A549 (cell line): ENCODE measurements around the gene TCAF1. TPM values are rescaled to one million over a fixed set of nuclear protein-coding genes. Genes with fewer than 3 reads are reported as not detected.

ENCODE experiments used
- ATAC-seq, 2 experiments: fragments of 200-7000 bp in 1 of 2; fragments of >200 bp in 1 of 2; cut with Nextera tagmentation in 1 of 2; cut with Tn5 transposase in 1 of 2; 3 replicates each; pipeline versions ENCODE4 v1.8.0 to v1.9.1; 2018 to 2020; ENCODE audit warnings: mild to moderate bottlenecking in 1 of 2, moderate library complexity in 1 of 2
- CTCF ChIA-PET: fragments of 300-600 bp; sonication (Branson Sonifier 250); formaldehyde crosslinking; extraction: SDS; loops from one replicate; lab custom pipeline; 2021; ENCODE audit warnings: antibody characterized with exemption, inconsistent platforms; lab: Yijun Ruan, JAX
- POLR2A ChIA-PET: fragments of 350-600 bp; formaldehyde crosslinking; extraction: SDS; loops from one replicate; lab custom pipeline; 2021; ENCODE audit warnings: antibody characterized with exemption, inconsistent platforms; lab: Yijun Ruan, JAX
- DNase-seq, 2 experiments: peaks; one replicate each; pipeline versions ENCODE4 v3.0.0 to v3.0.0-alpha.2; 2011 to 2016; ENCODE audit warnings: low read depth in 1 of 2, low spot score in 1 of 2
- FAIRE-seq: peaks from 2 replicates; lab custom pipeline; 2011; peaks lifted over from hg19 to GRCh38; lab: Jason Lieb, UNC
- H3K27ac ChIP-seq, 2 experiments: fragments of >200 bp; sonication (Bioruptor Twin); formaldehyde crosslinking; 3 replicates each; pipeline ENCODE4 v1.5.1; 2016 to 2017
- H3K4me1 ChIP-seq: fragments of >200 bp; sonication (Bioruptor Twin); formaldehyde crosslinking; 3 replicates; pipeline ENCODE4 v1.6.1; 2016
- H3K4me2 ChIP-seq: fragments of >200 bp; sonication (Bioruptor Twin); formaldehyde crosslinking; 3 replicates; pipeline ENCODE4 v1.6.1; 2016
- H3K4me3 ChIP-seq: fragments of >200 bp; sonication (Bioruptor Twin); formaldehyde crosslinking; 3 replicates; pipeline ENCODE4 v1.5.1; 2016
- H3K9me3 ChIP-seq: fragments of >200 bp; sonication (Bioruptor Twin); formaldehyde crosslinking; 3 replicates; pipeline ENCODE4 v1.6.1; 2016
- BCL3 ChIP-seq: fragments of >200 bp; sonication (Bioruptor Twin); formaldehyde crosslinking; IDR thresholded peaks from 3 replicates; pipeline ENCODE4 v1.6.1; 2016
- CBX2 ChIP-seq: fragments of 200-600 bp; sonication (generic); IDR thresholded peaks from 2 replicates; pipeline ENCODE4 v1.6.1; 2016; ENCODE audit warnings: low read depth, mild to moderate bottlenecking, borderline replicate concordance
- CTCF ChIP-seq: fragments of >200 bp; sonication (Bioruptor Twin); formaldehyde crosslinking; IDR thresholded peaks from 3 replicates; pipeline ENCODE4 v1.5.1; 2016
- EHMT2 ChIP-seq: fragments of 200-600 bp; sonication (generic); IDR thresholded peaks from 2 replicates; pipeline ENCODE4 v1.6.1; 2016; ENCODE audit warnings: antibody characterized with exemption, low read depth, mild to moderate bottlenecking, moderate library complexity
- FOXS1 ChIP-seq: fragments of 250-450 bp; sonication (Bioruptor Pico); IDR thresholded peaks from 2 replicates; pipeline ENCODE4 v1.5.0; 2020; ENCODE audit warnings: mild to moderate bottlenecking, moderate library complexity
- GATA3 ChIP-seq: IDR thresholded peaks from 2 replicates; pipeline ENCODE4 v1.6.1; 2012; ENCODE audit warnings: borderline replicate concordance
- HDAC2 ChIP-seq: fragments of 200-600 bp; sonication (generic); IDR thresholded peaks from 2 replicates; pipeline ENCODE4 v1.6.1; 2016
- HEYL ChIP-seq: fragments of 250-450 bp; sonication (Bioruptor Pico); IDR thresholded peaks from 2 replicates; pipeline ENCODE4 v1.8.0; 2021; ENCODE audit warnings: mild to moderate bottlenecking, moderate library complexity
- HOXA7 ChIP-seq: fragments of 250-450 bp; sonication (Bioruptor Pico); IDR thresholded peaks from 2 replicates; pipeline ENCODE4 v1.5.0; 2020; ENCODE audit warnings: mild to moderate bottlenecking, moderate library complexity
- JUNB ChIP-seq: fragments of >200 bp; sonication (Bioruptor Twin); formaldehyde crosslinking; IDR thresholded peaks from 2 replicates; pipeline ENCODE4 v1.6.1; 2016
- KDM1A ChIP-seq: fragments of 200-600 bp; sonication (generic); IDR thresholded peaks from 2 replicates; pipeline ENCODE4 v1.6.1; 2016; ENCODE audit warnings: low read depth, mild to moderate bottlenecking
- KDM5A ChIP-seq: fragments of 200-600 bp; sonication (generic); IDR thresholded peaks from 2 replicates; pipeline ENCODE4 v1.6.1; 2016; ENCODE audit warnings: antibody characterized with exemption, mild to moderate bottlenecking
- MAFK ChIP-seq: fragments of 450-650 bp; IDR thresholded peaks from 2 replicates; pipeline ENCODE4 v1.6.1; 2014; ENCODE audit not compliant: partially characterized antibody
- MAX ChIP-seq: IDR thresholded peaks from 2 replicates; pipeline ENCODE4 v1.6.1; 2012
- MAZ ChIP-seq: fragments of 150-350 bp; IDR thresholded peaks from 2 replicates; pipeline ENCODE4 v1.6.1; 2014; ENCODE audit warnings: antibody characterized with exemption, low read depth, low read length, borderline replicate concordance
- MYC ChIP-seq: IDR thresholded peaks from 2 replicates; pipeline ENCODE4 v1.6.1; 2012; ENCODE audit warnings: mild to moderate bottlenecking, inconsistent platforms, low read length, improper control_type of control experiment, borderline replicate concordance
- NR3C1 ChIP-seq: fragments of >200 bp; sonication (Bioruptor Twin); formaldehyde crosslinking; IDR thresholded peaks from 3 replicates; pipeline ENCODE4 v1.6.1; 2017
- PHF8 ChIP-seq: fragments of 200-600 bp; sonication (generic); IDR thresholded peaks from 2 replicates; pipeline ENCODE4 v1.6.1; 2016; ENCODE audit warnings: low read depth, mild to moderate bottlenecking, antibody characterized with exemption, moderate library complexity, borderline replicate concordance
- POLR2A ChIP-seq: IDR thresholded peaks from 2 replicates; pipeline ENCODE4 v1.6.1; 2012; ENCODE audit warnings: mild to moderate bottlenecking, low read length
- RARB ChIP-seq: fragments of 250-450 bp; sonication (Bioruptor Pico); IDR thresholded peaks from 2 replicates; pipeline ENCODE4 v1.8.0; 2021; ENCODE audit warnings: mild to moderate bottlenecking, moderate library complexity
- SMC3 ChIP-seq: fragments of >200 bp; sonication (Bioruptor Twin); formaldehyde crosslinking; IDR thresholded peaks from 3 replicates; pipeline ENCODE4 v1.6.1; 2018; ENCODE audit warnings: inconsistent platforms
- TFCP2L1 ChIP-seq: fragments of 250-450 bp; sonication (Bioruptor Pico); IDR thresholded peaks from 2 replicates; pipeline ENCODE4 v1.5.0; 2021; ENCODE audit warnings: mild to moderate bottlenecking
- TP53 ChIP-seq: fragments of 250-450 bp; sonication (Bioruptor Pico); IDR thresholded peaks from 2 replicates; pipeline ENCODE4 v1.5.0; 2021; ENCODE audit warnings: mild to moderate bottlenecking, moderate library complexity
- ZFP36 ChIP-seq: fragments of 450-650 bp; IDR thresholded peaks from 2 replicates; pipeline ENCODE4 v1.6.1; 2014; ENCODE audit warnings: borderline replicate concordance; ENCODE audit not compliant: partially characterized antibody
- WGBS: methylation state at CpG from one replicate; pipeline ENCODE4 v1.1.6; 2017; ENCODE audit errors: missing lambda C conversion rate; 5-methylcytosine and 5-hydroxymethylcytosine counted together
- polyA plus RNA-seq, 4 experiments: library from polyadenylated mRNA; depleted of rRNA in 3 of 4; stranded (reverse); fragments of >200 nt; fragmentation: RNase III in 1 of 4; extraction: RNeasy Plus Mini Kit Qiagen cat#74134 plus additional on column Dnase treatment in 1 of 4; gene quantifications; 2 replicates in 3 of 4; 3 replicates in 1 of 4; pipeline ENCODE4 v1.2.3, GENCODE V29; 2011 to 2017
- TF ChIP-seq, protein P1 (sequence below): fragments of 200-600 bp; sonication (generic); IDR thresholded peaks from 2 replicates; pipeline ENCODE4 v1.6.1; 2016; ENCODE audit warnings: antibody characterized with exemption, mild to moderate bottlenecking, moderate library complexity
- TF ChIP-seq, protein P2 (sequence below): IDR thresholded peaks from 2 replicates; pipeline ENCODE4 v1.6.1; 2012

Gene TCAF1
- polyA plus RNA-seq, 2 of the 4 experiments (the other 2 are of a cell fraction): 26.4 to 32.7 TPM

GRCh38 chr7:143905509-143905908 lies 3.5 kb upstream of the TCAF1 start (continued):
- no peak for TF ChIP-seq RARB (CRISPR knock-in tag)
- TF ChIP-seq, all 56 proteins: peak for 0

GRCh38 chr7:143902332-143902899 lies 440 bp upstream of the TCAF1 start:
- Histone ChIP-seq H3K4me3 (peak overlapping the region; percentile 88; the same call in 1 of the 3 replicates), H3K4me2 (peak overlapping the region; percentile 57), H3K27ac (peak overlapping the region; percentile 93 to 95; a peak in 5 of 6 replicates), H3K9me3 (no peaks in the 10 kb centered on the region), H3K4me1 (peaks cover 21% of the 10 kb centered on the region)
- CTCF ChIA-PET: interaction anchor here (0.7 to 1.8 kb wide), 21 partner anchors 10 to 225 kb away, joined by 3 to 17 read pairs (median 4); partner anchors contain the start of genes OR2F2 and OR6B1
- FAIRE-seq (no peak), ATAC-seq (no peak), DNase-seq (no peak)
- POLR2A ChIA-PET: interaction anchor here (0.5 to 2.2 kb wide), 16 partner anchors 9 to 235 kb away, joined by 3 to 27 read pairs (median 4); partner anchors contain the start of gene OR2F1
- no peak for TF ChIP-seq HEYL
- TF ChIP-seq JUNB: no peak
- TF ChIP-seq CTCF: no peak
- no peak for TF ChIP-seq MAZ
- TF ChIP-seq PHF8: no peak
- TF ChIP-seq MAX: no peak
- no peak for TF ChIP-seq TFCP2L1 (CRISPR knock-in tag)
- no peak for TF ChIP-seq HOXA7 (CRISPR knock-in tag)
- no peak for TF ChIP-seq FOXS1
- TF ChIP-seq TP53: no peak
- no peak for TF ChIP-seq HDAC2
- no peak for TF ChIP-seq BCL3
- TF ChIP-seq GATA3: no peak
- TF ChIP-seq MAFK: no peak
- TF ChIP-seq, protein P1, sequence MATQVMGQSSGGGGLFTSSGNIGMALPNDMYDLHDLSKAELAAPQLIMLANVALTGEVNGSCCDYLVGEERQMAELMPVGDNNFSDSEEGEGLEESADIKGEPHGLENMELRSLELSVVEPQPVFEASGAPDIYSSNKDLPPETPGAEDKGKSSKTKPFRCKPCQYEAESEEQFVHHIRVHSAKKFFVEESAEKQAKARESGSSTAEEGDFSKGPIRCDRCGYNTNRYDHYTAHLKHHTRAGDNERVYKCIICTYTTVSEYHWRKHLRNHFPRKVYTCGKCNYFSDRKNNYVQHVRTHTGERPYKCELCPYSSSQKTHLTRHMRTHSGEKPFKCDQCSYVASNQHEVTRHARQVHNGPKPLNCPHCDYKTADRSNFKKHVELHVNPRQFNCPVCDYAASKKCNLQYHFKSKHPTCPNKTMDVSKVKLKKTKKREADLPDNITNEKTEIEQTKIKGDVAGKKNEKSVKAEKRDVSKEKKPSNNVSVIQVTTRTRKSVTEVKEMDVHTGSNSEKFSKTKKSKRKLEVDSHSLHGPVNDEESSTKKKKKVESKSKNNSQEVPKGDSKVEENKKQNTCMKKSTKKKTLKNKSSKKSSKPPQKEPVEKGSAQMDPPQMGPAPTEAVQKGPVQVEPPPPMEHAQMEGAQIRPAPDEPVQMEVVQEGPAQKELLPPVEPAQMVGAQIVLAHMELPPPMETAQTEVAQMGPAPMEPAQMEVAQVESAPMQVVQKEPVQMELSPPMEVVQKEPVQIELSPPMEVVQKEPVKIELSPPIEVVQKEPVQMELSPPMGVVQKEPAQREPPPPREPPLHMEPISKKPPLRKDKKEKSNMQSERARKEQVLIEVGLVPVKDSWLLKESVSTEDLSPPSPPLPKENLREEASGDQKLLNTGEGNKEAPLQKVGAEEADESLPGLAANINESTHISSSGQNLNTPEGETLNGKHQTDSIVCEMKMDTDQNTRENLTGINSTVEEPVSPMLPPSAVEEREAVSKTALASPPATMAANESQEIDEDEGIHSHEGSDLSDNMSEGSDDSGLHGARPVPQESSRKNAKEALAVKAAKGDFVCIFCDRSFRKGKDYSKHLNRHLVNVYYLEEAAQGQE: no peak
- TF ChIP-seq MYC: no peak
- WGBS: 68% methylated on average over 14 of the region's 14 CpGs

- ATAC-seq: peak; percentile 54 to 60; a peak in 5 of 6 replicates
- CTCF ChIA-PET: interaction anchor here (1.1 to 1.9 kb wide), 19 partner anchors 9 to 226 kb away, joined by 3 to 17 read pairs (median 5); partner anchors contain the start of gene OR6B1
- Histone ChIP-seq H3K4me1 (peaks cover 21% of the 10 kb centered on the region), H3K4me3 (peak overlapping the region; percentile 88), H3K27ac (peak overlapping the region; percentile 93 to 95), H3K4me2 (peak overlapping the region; percentile 92), H3K9me3 (no peaks in the 10 kb centered on the region)
- no peak for FAIRE-seq
- WGBS: 2% methylated on average over 10 of the region's 14 CpGs
- POLR2A ChIA-PET: interaction anchor here (0.6 to 2.2 kb wide), 9 partner anchors 10 to 121 kb away, joined by 3 to 27 read pairs (median 5); no protein-coding TSS in a partner anchor
- peak in 1 of 2 experiments; percentile 12 for DNase-seq
- TF ChIP-seq POLR2A (no peak), HOXA7 (CRISPR knock-in tag) (no peak), CBX2 (no peak), JUNB (no peak), RARB (CRISPR knock-in tag) (no peak), KDM5A (no peak), MAZ (no peak), SMC3 (no peak), MAX (no peak), NR3C1 (no peak), EHMT2 (no peak), MYC (no peak), KDM1A (no peak), ZFP36 (no peak)
- TF ChIP-seq, protein P2, sequence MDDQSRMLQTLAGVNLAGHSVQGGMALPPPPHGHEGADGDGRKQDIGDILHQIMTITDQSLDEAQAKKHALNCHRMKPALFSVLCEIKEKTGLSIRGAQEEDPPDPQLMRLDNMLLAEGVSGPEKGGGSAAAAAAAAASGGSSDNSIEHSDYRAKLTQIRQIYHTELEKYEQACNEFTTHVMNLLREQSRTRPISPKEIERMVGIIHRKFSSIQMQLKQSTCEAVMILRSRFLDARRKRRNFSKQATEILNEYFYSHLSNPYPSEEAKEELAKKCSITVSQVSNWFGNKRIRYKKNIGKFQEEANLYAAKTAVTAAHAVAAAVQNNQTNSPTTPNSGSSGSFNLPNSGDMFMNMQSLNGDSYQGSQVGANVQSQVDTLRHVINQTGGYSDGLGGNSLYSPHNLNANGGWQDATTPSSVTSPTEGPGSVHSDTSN: no peak
These were observed 676 bp downstream of the TCAF1 start for GRCh38 chr7:143901332-143901667.
